Neural cell (in vitro differentiated cells): ENCODE measurements around the gene TNS1. TPM values are rescaled to one million over a fixed set of nuclear protein-coding genes. Genes with fewer than 3 reads are reported as not detected.

ENCODE experiments used
- H2AFZ ChIP-seq: fragments of 200-600, 300-800 bp; sonication (generic), shearing (Covaris generic); 2 replicates; pipeline ENCODE4 v1.6.0; 2014; ENCODE audit warnings: low read depth, mild to moderate bottlenecking, antibody characterized with exemption, low read length, moderate library complexity
- H3F3A ChIP-seq: fragments of 200-600 bp; shearing (Covaris generic); 2 replicates; pipeline ENCODE4 v1.6.1; 2016; ENCODE audit warnings: mild to moderate bottlenecking, moderate library complexity, mixed read lengths, antibody characterized with exemption, low read length; ENCODE audit not compliant: insufficient read depth, poor library complexity, severe bottlenecking
- H3K27ac ChIP-seq: fragments of 200-600, 300-800 bp; sonication (generic), shearing (Covaris generic); 2 replicates; pipeline ENCODE4 v1.5.1; 2014; ENCODE audit warnings: mild to moderate bottlenecking, low read length, moderate library complexity
- H3K27me3 ChIP-seq: fragments of 300-800, 200-600 bp; sonication (generic), shearing (Covaris generic); 2 replicates; pipeline ENCODE4 v1.6.0; 2014; ENCODE audit warnings: mild to moderate bottlenecking, low read depth, low read length, moderate library complexity; ENCODE audit not compliant: insufficient read depth
- H3K36me3 ChIP-seq: fragments of 300-800, 200-600 bp; sonication (generic), shearing (Covaris generic); 2 replicates; pipeline ENCODE4 v1.5.1; 2014; ENCODE audit warnings: mild to moderate bottlenecking, antibody characterized with exemption, low read length, moderate library complexity; ENCODE audit not compliant: insufficient read depth
- H3K4me2 ChIP-seq: fragments of 300-800, 200-600 bp; sonication (generic), shearing (Covaris generic); 2 replicates; pipeline ENCODE4 v1.6.0; 2014; ENCODE audit warnings: mild to moderate bottlenecking, low read length
- H3K4me3 ChIP-seq: fragments of 300-800, 200-600 bp; sonication (generic), shearing (Covaris generic); 2 replicates; pipeline ENCODE4 v1.5.1; 2014; ENCODE audit warnings: mild to moderate bottlenecking, low read length, moderate library complexity
- H3K79me2 ChIP-seq: fragments of 200-600 bp; shearing (Covaris generic); replicated peaks from 2 replicates; pipeline ENCODE4 v1.6.0; 2014; ENCODE audit warnings: mild to moderate bottlenecking, low read length, moderate library complexity; ENCODE audit not compliant: insufficient read depth
- H3K9ac ChIP-seq: fragments of 300-800, 200-600 bp; sonication (generic), shearing (Covaris generic); 2 replicates; pipeline ENCODE4 v1.6.1; 2016; ENCODE audit warnings: mild to moderate bottlenecking, low read length, mixed read lengths
- H3K9me2 ChIP-seq: fragments of 200-600 bp; shearing (Covaris generic); 2 replicates; pipeline ENCODE4 v1.6.1; 2016; ENCODE audit warnings: mild to moderate bottlenecking, low read length, mixed read lengths; ENCODE audit not compliant: insufficient read depth
- H3K9me3 ChIP-seq: fragments of 200-600, 300-800 bp; sonication (generic), shearing (Covaris generic); 2 replicates; pipeline ENCODE4 v1.6.1; 2016; ENCODE audit warnings: mild to moderate bottlenecking, mixed run types, low read length, moderate library complexity, mixed read lengths
- H4K20me1 ChIP-seq: fragments of 200-600 bp; shearing (Covaris generic); 2 replicates; pipeline ENCODE4 v1.6.1; 2016; ENCODE audit warnings: mild to moderate bottlenecking, mixed run types; ENCODE audit not compliant: insufficient read depth
- EP300 ChIP-seq: fragments of 450-650 bp; conservative IDR thresholded peaks from 2 replicates; pipeline ENCODE4 v1.6.1; 2014; ENCODE audit warnings: antibody characterized with exemption, mild to moderate bottlenecking, moderate library complexity; ENCODE audit not compliant: poor library complexity, severe bottlenecking
- EZH2 ChIP-seq: fragments of 200-600, 300-800 bp; shearing (Covaris generic), sonication (generic); IDR thresholded peaks from 2 replicates; pipeline ENCODE4 v1.6.1; 2014; ENCODE audit warnings: antibody characterized with exemption, low read length, borderline replicate concordance, mild to moderate bottlenecking; ENCODE audit not compliant: insufficient read depth, poor library complexity, severe bottlenecking
- MXI1 ChIP-seq: fragments of 450-650 bp; conservative IDR thresholded peaks from 2 replicates; pipeline ENCODE4 v1.6.1; 2014; ENCODE audit warnings: antibody characterized with exemption, mild to moderate bottlenecking; ENCODE audit not compliant: poor library complexity, severe bottlenecking
- POLR2AphosphoS5 ChIP-seq: IDR thresholded peaks from 2 replicates; pipeline ENCODE4 v1.6.1; 2012
- RAD21 ChIP-seq: fragments of 450-650 bp; conservative IDR thresholded peaks from 2 replicates; pipeline ENCODE4 v1.6.1; 2014; ENCODE audit warnings: antibody characterized with exemption, mild to moderate bottlenecking, moderate library complexity
- SMC3 ChIP-seq: fragments of 450-650 bp; conservative IDR thresholded peaks from 2 replicates; pipeline ENCODE4 v1.6.1; 2014; ENCODE audit warnings: antibody characterized with exemption, mild to moderate bottlenecking, moderate library complexity; ENCODE audit not compliant: poor library complexity
- TAF1 ChIP-seq: IDR thresholded peaks from 2 replicates; pipeline ENCODE4 v1.6.1; 2012; ENCODE audit warnings: low read depth
- polyA plus RNA-seq: library from polyadenylated mRNA; depleted of rRNA; stranded (reverse); fragments of >200 nt; gene quantifications from 2 replicates; pipeline ENCODE4 v1.2.3, GENCODE V29; 2014
- TF ChIP-seq, protein P1 (sequence below): fragments of 450-650 bp; IDR thresholded peaks from 2 replicates; pipeline ENCODE4 v1.5.1; 2014; ENCODE audit warnings: antibody characterized with exemption, mild to moderate bottlenecking, moderate library complexity; ENCODE audit not compliant: poor library complexity, severe bottlenecking
- TF ChIP-seq, protein P2 (sequence below): IDR thresholded peaks from 2 replicates; pipeline ENCODE4 v1.6.1; 2012; ENCODE audit warnings: borderline replicate concordance

TNS1 gene
- polyA plus RNA-seq, 1 donor from 2014 or later: 1.5 TPM

DNA sequence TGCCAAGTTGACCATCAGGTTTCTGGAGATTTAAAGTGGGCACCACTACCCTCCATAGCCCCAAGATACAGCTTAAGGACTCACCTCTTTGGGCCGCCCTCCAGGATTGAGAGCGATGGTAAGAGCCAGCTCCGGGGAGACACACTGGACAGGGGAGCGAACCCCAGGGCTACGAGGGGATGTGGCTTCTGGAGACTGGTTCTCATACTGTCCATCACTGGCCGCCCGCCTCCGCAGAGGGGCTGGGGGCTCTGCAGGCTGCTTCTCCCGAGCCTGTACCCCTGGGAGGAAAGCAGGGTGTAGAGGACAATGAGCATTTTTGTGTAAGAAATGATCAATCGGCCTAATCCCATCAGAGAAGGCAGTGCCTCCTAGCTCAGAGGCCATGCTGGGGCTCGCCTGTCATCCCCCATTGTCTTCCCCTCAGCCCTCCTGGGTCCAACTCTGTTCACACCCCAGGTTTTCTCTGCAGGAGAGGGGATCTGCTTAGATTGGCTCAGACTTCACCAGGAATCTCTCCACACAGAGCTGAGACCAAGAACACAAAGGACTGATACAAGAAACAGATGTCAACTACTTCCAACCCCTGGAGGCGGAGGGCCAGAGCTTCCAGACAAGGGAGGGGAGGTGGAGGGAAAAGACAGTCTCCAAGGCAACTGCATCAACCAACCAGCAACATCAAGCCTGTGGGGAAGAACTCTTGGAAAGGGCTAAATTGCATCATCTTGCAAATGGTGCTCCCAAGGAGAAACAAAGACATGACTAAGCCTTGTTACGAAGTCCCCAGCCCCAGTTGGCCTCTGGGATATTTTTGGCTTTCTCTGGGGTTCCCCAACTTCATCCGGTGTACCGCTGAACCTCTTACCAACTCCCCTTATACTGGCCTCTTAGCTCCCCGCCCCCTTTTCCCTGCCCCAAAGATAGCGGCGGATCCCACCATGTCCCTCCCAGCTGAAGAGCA, 166.6 kb downstream of the TNS1 start:
- H2AFZ ChIP-seq: peak overlapping the region; percentile 40
- H3K9me3 ChIP-seq: no peaks in the 10 kb centered on the region
- peak overlapping the region; percentile 33 for H3K4me3 ChIP-seq
- no peaks in the 10 kb centered on the region for H4K20me1 ChIP-seq
- H3K27ac ChIP-seq: peak overlapping the region; percentile 81
- H3K4me2 ChIP-seq: peak overlapping the region; percentile 22
- H3K27me3 ChIP-seq: no peaks in the 10 kb centered on the region
- H3K9ac ChIP-seq: peak overlapping the region; percentile 54
- H3K36me3 ChIP-seq: no peaks in the 10 kb centered on the region
- TF ChIP-seq EP300: peak; percentile 68
- TF ChIP-seq RAD21: peak; percentile 23
- TF ChIP-seq TAF1: no peak
- TF ChIP-seq POLR2AphosphoS5: peak; percentile 67
- H3K9me2 ChIP-seq: no peaks in the 10 kb centered on the region
- no peaks in the 10 kb centered on the region for H3F3A ChIP-seq
- H3K79me2 ChIP-seq: no peaks in the 10 kb centered on the region

DNA sequence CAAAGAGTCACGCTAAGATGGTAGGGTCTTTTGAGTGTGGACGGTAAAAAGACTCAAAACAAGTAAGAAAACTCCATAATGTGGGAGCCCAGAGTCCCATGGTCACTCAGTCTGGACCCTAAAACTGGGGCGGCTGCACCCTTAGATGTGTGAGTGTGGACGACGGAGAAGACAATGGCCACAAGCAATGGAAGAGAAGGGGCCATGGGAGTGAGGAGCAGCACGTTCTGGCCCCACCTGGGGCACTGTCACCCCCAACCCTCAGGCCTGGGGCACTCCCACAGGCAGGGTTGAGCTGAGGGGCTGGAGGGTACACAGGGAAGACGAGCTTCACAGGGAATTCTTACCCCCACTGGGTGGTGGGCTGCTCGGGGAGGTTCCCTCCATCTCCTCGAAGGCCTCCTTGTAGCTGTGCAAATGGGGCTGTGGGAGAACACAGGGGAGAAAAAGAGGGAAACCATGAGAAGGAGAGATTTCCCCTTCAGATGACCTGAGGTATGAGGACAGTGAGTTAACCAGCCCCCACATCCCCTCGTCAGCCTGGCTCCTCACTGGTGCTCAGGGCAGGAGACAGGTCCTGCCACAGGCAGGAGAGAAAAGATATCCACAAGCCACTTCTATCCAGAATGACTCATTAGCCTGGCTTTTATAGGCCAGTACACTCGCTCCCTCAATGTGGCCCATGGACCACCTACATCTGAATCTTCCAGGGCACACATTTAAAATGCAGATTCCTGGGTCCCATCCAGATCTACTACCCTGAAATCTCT, 167.9 kb downstream of the TNS1 start:
- Histone ChIP-seq H3K27me3 (no peaks in the 10 kb centered on the region), H3K4me3 (no peak overlapping the region), H3K9ac (no peak overlapping the region), H3K27ac (no peak overlapping the region), H3K36me3 (no peaks in the 10 kb centered on the region), H2AFZ (no peak overlapping the region), H3F3A (no peaks in the 10 kb centered on the region), H3K4me2 (no peak overlapping the region), H3K9me3 (no peaks in the 10 kb centered on the region), H3K9me2 (no peaks in the 10 kb centered on the region), H3K79me2 (no peaks in the 10 kb centered on the region), H4K20me1 (no peaks in the 10 kb centered on the region)
- TF ChIP-seq POLR2AphosphoS5: no peak
- no peak for TF ChIP-seq TAF1
- TF ChIP-seq RAD21: no peak
- TF ChIP-seq, protein P1, sequence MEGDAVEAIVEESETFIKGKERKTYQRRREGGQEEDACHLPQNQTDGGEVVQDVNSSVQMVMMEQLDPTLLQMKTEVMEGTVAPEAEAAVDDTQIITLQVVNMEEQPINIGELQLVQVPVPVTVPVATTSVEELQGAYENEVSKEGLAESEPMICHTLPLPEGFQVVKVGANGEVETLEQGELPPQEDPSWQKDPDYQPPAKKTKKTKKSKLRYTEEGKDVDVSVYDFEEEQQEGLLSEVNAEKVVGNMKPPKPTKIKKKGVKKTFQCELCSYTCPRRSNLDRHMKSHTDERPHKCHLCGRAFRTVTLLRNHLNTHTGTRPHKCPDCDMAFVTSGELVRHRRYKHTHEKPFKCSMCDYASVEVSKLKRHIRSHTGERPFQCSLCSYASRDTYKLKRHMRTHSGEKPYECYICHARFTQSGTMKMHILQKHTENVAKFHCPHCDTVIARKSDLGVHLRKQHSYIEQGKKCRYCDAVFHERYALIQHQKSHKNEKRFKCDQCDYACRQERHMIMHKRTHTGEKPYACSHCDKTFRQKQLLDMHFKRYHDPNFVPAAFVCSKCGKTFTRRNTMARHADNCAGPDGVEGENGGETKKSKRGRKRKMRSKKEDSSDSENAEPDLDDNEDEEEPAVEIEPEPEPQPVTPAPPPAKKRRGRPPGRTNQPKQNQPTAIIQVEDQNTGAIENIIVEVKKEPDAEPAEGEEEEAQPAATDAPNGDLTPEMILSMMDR: no peak
- TF ChIP-seq MXI1: no peak
- TF ChIP-seq, protein P2, sequence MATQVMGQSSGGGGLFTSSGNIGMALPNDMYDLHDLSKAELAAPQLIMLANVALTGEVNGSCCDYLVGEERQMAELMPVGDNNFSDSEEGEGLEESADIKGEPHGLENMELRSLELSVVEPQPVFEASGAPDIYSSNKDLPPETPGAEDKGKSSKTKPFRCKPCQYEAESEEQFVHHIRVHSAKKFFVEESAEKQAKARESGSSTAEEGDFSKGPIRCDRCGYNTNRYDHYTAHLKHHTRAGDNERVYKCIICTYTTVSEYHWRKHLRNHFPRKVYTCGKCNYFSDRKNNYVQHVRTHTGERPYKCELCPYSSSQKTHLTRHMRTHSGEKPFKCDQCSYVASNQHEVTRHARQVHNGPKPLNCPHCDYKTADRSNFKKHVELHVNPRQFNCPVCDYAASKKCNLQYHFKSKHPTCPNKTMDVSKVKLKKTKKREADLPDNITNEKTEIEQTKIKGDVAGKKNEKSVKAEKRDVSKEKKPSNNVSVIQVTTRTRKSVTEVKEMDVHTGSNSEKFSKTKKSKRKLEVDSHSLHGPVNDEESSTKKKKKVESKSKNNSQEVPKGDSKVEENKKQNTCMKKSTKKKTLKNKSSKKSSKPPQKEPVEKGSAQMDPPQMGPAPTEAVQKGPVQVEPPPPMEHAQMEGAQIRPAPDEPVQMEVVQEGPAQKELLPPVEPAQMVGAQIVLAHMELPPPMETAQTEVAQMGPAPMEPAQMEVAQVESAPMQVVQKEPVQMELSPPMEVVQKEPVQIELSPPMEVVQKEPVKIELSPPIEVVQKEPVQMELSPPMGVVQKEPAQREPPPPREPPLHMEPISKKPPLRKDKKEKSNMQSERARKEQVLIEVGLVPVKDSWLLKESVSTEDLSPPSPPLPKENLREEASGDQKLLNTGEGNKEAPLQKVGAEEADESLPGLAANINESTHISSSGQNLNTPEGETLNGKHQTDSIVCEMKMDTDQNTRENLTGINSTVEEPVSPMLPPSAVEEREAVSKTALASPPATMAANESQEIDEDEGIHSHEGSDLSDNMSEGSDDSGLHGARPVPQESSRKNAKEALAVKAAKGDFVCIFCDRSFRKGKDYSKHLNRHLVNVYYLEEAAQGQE: no peak
- no peak for TF ChIP-seq SMC3
- no peak for TF ChIP-seq EP300
- TF ChIP-seq EZH2: no peak
